Skeletal muscle cell (primary cell): ENCODE data around the gene COL1A1.
A peak's percentile ranks its signal among the peaks of the same experiment; 100 is the strongest.

ENCODE experiments used
- DNase-seq: peaks from one replicate; pipeline ENCODE4 v3.0.0-alpha.2; 2010; ENCODE audit warnings: low read depth
- H3K4me3 ChIP-seq: 2 replicates; pipeline ENCODE4 v1.5.1; 2011; ENCODE audit warnings: low read depth, mild to moderate bottlenecking, control low read depth, low read length, moderate library complexity

COL1A1 gene

DNA sequence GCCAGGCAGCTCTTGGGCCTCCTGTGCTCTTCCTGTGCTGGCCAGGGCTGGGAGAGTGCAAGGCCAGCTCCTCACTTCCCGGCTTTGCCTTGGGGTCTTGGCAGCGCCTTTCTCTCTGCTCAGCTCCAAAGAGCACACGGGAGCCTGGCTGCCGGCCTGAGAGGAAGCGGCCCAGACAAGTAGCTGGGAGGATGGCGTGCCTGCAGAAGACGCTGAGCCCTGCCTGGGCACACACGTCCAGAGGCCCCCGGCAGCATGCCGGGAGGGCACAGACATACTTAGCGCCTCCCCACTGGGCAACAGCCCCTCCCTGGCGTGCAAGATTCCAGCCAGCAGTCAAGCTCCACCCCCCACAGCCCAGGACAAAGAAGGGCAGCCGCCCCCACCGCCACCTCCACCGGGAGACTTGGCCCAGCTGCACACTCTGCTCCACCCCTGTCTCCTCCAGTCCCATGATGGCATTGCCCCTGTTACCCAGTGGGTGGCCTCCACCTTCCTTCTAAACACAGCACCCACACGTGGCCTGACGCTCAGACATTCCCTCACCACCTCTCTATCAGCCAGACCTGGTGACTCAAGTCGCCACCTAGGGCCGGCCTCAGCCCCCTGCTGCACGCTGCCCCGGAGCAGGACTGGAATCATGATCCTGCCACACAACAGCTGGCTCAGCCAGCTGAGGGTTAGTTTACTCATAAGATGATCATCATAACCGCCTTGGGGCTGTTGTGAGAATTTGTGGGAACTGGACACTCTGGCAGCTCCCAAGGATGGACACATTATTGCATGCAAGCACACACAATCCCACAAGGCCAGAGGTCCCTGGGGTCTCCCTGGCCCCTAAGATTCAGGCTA, 23.2 kb downstream of the COL1A1 start:
- H3K4me3 ChIP-seq, result no peak overlapping the region
- peak; percentile 94 for DNase-seq

- no peak for DNase-seq
- no peak overlapping the region for H3K4me3 ChIP-seq
Measured at GRCh38 chr17:50177476-50177875, 24.0 kb downstream of the COL1A1 start.

DNA sequence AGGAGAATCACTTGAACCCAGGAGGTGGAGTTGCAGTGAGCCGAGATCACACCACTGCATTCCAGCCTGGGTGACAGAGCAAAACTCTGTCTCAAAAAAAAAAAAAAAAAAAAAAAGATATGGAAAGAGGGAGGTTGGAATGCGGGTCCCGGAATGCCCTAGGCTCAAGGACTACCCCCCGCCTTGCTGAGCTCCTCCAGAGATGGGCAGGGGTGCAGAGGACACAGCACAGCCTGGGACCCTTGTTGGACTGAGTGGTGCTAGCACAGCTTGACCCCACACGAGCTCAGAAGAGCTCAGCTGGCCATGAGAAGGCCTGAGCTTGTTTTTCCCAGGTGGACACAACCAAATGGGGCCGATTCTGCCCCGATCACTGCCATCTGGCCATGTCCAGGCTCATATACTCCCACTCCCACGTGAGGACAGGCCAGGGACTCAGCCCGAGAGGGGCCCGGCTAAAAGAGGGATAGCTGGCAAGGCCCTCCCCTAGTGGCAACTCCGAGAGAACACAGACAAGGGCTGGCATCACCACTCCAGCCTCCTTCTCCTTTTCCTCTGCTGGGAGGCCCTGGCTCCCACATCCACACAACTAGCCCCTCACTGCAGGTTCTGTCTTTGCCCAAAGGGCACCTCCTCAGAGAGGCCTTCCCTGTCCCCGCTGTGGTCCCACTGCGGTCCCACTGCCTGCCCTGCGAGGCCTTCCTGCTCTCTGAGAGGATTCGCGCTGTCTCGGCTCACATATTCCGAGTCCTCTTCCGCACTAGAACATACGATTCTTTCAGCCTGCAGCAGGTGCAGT, 24.7 kb downstream of the COL1A1 start:
- DNase-seq, result no peak
- H3K4me3 ChIP-seq, result no peak overlapping the region

GRCh38 chr17:50175035-50175807, 26.2 kb downstream of the COL1A1 start:
- H3K4me3 ChIP-seq, result no peak overlapping the region
- no peak for DNase-seq

- no peak for DNase-seq
- no peak overlapping the region for H3K4me3 ChIP-seq
Measured at GRCh38 chr17:50174444-50174843, 27.0 kb downstream of the COL1A1 start.

DNA sequence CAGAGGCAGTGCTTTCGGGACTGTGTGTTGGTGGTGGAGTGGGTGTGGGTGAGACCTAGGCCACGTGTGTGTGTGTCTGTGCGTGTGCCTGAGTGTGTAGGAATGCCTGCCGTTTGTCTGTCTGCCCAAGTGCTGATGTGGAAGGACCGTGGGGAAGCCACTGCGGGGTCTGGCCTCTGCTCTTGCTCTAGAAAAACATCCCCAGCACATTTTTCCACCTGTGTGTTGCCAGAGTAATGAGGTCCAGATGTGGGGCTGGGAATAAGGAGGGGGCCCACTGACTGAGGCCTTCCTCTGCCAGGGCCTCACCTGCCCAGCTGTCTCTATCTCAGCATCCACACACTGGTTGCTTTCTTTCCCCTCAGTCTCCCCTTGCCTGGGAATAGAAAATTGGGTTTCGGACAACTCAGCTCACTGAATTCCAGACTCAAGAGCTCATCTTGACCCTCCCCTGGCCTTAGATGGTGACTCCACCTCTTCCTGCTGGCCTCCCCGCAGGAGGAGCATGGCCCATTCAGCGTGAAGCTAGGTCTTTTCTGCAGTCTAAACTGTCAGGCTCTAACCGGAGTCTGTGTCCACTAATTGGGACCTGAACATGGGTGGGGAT, 28.0 kb downstream of the COL1A1 start:
- no peak for DNase-seq
- no peak overlapping the region for H3K4me3 ChIP-seq

- H3K4me3 ChIP-seq, result no peak overlapping the region
- DNase-seq, result no peak
Measured at GRCh38 chr17:50172936-50173334, 28.5 kb downstream of the COL1A1 start.

- H3K4me3 ChIP-seq, result no peak overlapping the region
- DNase-seq, result no peak
Measured at GRCh38 chr17:50172130-50172529, 29.3 kb downstream of the COL1A1 start.

GRCh38 chr17:50171371-50172071, 29.9 kb downstream of the COL1A1 start:
- no peak overlapping the region for H3K4me3 ChIP-seq
- no peak for DNase-seq

DNA sequence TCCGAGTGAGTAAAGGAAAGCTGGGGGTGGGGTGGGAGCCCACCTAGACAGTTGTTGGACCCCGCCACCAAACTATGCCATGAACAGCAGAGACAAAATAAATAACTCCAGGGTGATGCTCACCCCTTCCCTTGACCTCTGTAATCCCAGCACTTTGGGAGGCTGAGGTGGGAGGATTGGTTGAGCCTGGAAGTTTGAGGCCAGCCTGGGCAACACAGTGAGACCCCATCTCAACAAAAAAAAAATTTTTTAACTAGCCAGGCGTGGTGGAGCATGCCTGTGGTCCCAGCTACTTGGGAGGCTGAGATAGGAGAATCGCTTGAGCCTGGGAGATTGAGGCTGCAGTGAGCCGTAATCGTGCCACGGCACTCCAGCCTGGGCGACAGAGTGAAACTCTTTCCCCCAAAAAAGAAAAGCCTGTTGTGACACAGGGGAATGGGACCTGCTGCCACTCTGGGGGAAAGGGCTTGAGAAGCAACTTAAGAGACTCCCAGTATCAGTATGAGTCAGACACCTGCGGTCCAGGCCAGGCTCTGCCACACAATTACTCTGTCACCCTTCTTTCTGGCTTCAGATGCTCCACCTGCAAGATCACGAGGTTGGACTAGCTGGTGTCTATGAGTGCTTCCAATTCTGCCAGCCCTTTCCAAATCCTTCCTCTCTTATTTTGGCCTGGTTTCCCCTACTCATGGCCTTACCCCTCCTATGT, 30.6 kb downstream of the COL1A1 start:
- no peak overlapping the region for H3K4me3 ChIP-seq
- DNase-seq, result no peak

GRCh38 chr17:50169881-50170459, 31.5 kb downstream of the COL1A1 start:
- no peak overlapping the region for H3K4me3 ChIP-seq
- no peak for DNase-seq

- no peak overlapping the region for H3K4me3 ChIP-seq
- DNase-seq, result no peak
Measured at GRCh38 chr17:50169121-50169764, 32.2 kb downstream of the COL1A1 start.

DNA sequence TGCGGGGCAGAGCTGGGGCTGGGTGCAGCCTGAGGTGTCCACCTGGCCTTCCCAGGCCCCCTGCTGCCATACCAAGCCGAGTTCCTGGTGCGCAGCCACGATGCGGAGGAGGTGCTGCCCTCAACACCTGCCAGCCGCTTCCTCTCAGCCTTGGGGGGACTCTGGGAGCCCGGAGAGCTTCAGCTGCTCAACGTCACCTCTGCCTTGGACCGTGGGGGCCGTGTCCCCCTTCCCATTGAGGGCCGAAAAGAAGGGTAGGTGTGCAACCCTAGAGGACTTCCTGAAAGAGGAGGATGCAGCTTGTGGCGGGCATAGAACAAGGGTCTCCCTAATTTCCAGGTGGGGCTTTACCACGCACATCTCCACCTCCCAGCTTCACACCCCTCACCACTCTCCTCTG, 33.1 kb downstream of the COL1A1 start:
- no peak for DNase-seq
- H3K4me3 ChIP-seq, result no peak overlapping the region

DNA sequence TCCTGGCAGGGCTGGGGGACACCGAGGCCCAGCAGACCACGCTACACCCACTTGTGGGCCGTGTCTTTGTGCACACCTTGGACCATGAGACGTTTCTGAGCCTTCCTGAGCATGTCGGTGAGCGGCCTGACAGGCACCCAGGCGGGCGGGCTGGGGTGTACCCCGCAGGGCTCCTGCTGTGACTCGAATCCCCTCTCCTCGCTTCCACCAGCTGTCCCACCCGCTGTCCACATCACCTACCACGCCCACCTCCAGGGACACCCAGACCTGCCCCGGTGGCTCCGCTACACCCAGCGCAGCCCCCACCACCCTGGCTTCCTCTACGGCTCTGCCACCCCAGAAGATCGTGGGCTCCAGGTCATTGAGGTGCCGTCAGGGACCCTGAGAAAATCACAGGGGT, 34.1 kb downstream of the COL1A1 start:
- DNase-seq, result no peak
- peak overlapping the region; percentile 30 for H3K4me3 ChIP-seq

- H3K4me3 ChIP-seq, result peak overlapping the region; percentile 50
- DNase-seq, result no peak
Measured at GRCh38 chr17:50166518-50167181, 34.8 kb downstream of the COL1A1 start.

DNA sequence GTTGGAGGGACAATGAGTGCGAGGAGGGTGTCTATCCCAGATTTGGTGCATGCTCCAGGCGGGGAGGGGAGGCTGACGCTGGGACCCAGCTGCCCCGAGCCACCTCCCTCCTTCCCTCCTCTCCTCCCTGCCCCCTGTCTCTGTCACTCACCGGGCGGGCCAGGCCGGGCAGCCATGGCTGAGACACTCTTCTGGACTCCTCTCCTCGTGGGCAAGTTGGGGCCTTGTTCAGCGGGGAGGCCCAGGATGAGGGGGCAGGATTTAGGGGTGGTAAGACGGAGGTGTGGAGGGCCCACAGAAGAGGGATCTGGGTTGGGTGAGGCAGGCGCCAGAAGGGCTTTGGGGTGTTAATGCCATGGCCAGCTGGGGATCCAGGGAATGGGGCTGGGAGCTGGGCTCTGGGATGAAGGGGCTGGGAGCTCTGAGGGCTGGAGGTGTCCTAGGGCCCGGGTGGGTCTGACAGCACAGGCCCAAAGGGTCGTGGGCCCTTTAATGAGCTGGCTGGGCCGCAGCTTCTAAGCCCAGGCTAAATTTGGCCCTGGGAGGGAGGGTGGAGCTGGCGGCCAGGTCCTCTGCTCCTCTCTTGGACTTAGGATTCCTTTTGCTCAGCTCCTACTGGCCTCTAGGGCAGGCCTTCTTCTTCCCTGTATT, 35.4 kb downstream of the COL1A1 start, which contains the start of gene SGCA:
Gene SGCA (plus strand): TSS at position 139 of the 651 bp plus-strand sequence. CDS start 36 bp downstream, at position 175.
- peak within 1 kb of the TSS; percentile 50 for H3K4me3 ChIP-seq
- no peak for DNase-seq
